ENCODE data around the gene ACTL8.

ACTL8 gene

DNA sequence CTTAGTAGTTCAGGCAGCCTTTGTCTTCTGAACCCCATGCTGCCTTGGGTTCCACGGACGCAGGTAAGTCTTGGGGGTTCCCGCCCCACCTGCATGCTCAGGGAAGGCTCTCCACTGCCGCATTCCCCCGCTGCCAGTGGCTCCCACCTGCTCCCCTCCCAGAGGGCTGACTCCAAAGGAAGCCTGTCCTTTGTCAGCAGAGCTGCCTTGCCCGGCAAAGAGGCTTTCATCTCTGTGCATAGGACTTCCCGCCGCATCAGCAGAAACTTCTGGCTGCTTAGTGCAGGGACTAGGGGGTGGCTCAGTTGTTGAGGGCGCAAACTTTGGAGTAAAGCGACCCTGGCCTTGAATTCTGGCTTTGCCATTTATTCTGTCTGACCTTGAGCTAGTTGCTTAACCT is 25.2 kb upstream of the ACTL8 start:
- no peak for TF ChIP-seq HDGF (IDR thresholded peaks at IDR 0.05; ENCODE audit: borderline replicate concordance)
- no peak for TF ChIP-seq L3MBTL2 (conservative IDR thresholded peaks at IDR 0.05)
- TF ChIP-seq FOXA1 (IDR thresholded peaks at IDR 0.05): no peak
- no peak for DNase-seq (ENCODE audit: extremely low spot score)
- ChIA-PET POLR2A (no interaction called here), CTCF (no interaction called here)

DNA sequence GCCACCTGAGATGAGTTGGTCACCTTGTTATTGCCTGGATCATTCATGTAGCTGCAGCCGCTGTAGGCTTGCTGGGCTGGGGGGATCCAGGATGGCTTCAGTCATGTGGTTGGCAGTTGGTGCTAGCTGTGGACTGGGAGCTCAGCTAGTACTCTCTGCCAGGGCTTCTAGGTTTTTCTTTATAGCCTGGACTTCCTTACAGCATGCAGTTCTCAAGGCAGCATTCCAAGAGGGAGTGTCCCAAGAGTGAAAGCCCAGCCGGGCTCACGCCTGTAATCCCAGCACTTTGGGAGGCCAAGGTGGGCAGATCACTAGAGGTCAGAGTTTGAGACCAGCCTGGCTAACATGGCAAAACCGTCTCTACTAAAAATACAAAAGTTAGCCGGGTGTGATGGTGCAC is 23.7 kb upstream of the ACTL8 start:
- POLR2A ChIA-PET: no interaction called here
- TF ChIP-seq SUZ12 (IDR thresholded peaks at IDR 0.05) (no peak), NFRKB (IDR thresholded peaks at IDR 0.05) (no peak), BHLHE40 (IDR thresholded peaks at IDR 0.05; ENCODE audit: borderline replicate concordance) (no peak), FOXA1 (IDR thresholded peaks at IDR 0.05) (no peak), TARDBP (IDR thresholded peaks at IDR 0.05) (no peak), ARNT (IDR thresholded peaks at IDR 0.05) (no peak), ELF4 (IDR thresholded peaks at IDR 0.05) (no peak), L3MBTL2 (conservative IDR thresholded peaks at IDR 0.05) (no peak), LEF1 (IDR thresholded peaks at IDR 0.05; ENCODE audit: borderline replicate concordance) (no peak), SP1 (IDR thresholded peaks at IDR 0.05) (no peak), HDGF (IDR thresholded peaks at IDR 0.05; ENCODE audit: borderline replicate concordance) (no peak)
- TF ChIP-seq, protein P1, sequence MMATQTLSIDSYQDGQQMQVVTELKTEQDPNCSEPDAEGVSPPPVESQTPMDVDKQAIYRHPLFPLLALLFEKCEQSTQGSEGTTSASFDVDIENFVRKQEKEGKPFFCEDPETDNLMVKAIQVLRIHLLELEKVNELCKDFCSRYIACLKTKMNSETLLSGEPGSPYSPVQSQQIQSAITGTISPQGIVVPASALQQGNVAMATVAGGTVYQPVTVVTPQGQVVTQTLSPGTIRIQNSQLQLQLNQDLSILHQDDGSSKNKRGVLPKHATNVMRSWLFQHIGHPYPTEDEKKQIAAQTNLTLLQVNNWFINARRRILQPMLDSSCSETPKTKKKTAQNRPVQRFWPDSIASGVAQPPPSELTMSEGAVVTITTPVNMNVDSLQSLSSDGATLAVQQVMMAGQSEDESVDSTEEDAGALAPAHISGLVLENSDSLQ (IDR thresholded peaks at IDR 0.05): no peak
- no peak for DNase-seq (ENCODE audit: extremely low spot score)
- CTCF ChIA-PET: no interaction called here

DNA sequence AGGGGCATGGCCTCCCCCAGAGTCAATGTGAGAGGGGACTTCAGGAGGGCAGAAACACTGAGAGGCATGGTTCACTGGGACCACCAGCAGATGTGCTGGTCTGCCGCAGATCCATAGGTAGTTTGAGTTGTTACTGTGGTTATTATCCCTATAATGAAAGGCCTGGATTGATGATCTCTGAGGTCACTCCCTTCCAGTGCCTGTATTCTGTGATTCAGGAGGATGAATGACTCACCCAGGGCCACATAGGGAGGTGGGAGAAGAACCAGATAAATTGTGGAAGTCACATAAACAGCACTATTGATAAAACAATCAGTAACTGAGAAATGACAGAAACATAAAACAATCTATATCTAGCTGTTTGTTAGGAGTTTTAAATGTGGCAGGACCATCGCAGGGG is 22.7 kb upstream of the ACTL8 start:
- ChIA-PET POLR2A (no interaction called here), CTCF (no interaction called here)
- TF ChIP-seq LEF1 (IDR thresholded peaks at IDR 0.05; ENCODE audit: borderline replicate concordance) (no peak), L3MBTL2 (conservative IDR thresholded peaks at IDR 0.05) (no peak), CTBP1 (IDR thresholded peaks at IDR 0.05; ENCODE audit: borderline replicate concordance) (no peak), ZNF384 (IDR thresholded peaks at IDR 0.05) (no peak), ARNT (IDR thresholded peaks at IDR 0.05) (no peak), FOXK2 (IDR thresholded peaks at IDR 0.05) (no peak), ELF4 (IDR thresholded peaks at IDR 0.05) (no peak), SP1 (IDR thresholded peaks at IDR 0.05) (no peak), NFRKB (IDR thresholded peaks at IDR 0.05) (no peak), BHLHE40 (IDR thresholded peaks at IDR 0.05; ENCODE audit: borderline replicate concordance) (no peak), FOXA1 (IDR thresholded peaks at IDR 0.05) (no peak), FOXM1 (IDR thresholded peaks at IDR 0.05; ENCODE audit: borderline replicate concordance) (no peak), HDGF (IDR thresholded peaks at IDR 0.05; ENCODE audit: borderline replicate concordance) (no peak), SUZ12 (IDR thresholded peaks at IDR 0.05) (no peak), TARDBP (IDR thresholded peaks at IDR 0.05) (no peak)
- TF ChIP-seq, protein P1 (IDR thresholded peaks at IDR 0.05): no peak
- no peak for DNase-seq (ENCODE audit: extremely low spot score)

DNA sequence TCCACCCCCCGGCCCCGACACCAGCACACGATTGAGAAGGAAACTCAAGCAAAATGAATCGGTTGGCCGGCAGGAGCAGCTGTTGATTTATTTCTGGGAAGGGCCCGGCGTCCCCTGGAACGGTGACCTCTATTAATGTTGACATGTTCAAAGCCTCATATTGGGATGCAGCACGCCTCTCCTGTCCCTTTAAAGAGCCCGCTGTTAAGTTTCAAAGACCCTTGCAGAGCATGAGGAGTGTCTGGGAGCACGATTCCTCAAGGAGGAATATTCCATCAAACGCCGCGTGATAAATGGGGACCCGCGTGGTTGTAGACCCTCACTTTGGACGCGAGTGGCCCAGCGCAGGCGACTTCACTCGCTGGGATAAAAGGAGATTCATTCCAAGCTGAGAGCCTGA is 21.5 kb upstream of the ACTL8 start:
- POLR2A ChIA-PET: no interaction called here
- CTCF ChIA-PET: no interaction called here
- TF ChIP-seq L3MBTL2 (conservative IDR thresholded peaks at IDR 0.05) (no peak), CTBP1 (IDR thresholded peaks at IDR 0.05; ENCODE audit: borderline replicate concordance) (no peak), TARDBP (IDR thresholded peaks at IDR 0.05) (no peak), ELF4 (IDR thresholded peaks at IDR 0.05) (no peak)
- no peak for DNase-seq (ENCODE audit: extremely low spot score)

DNA sequence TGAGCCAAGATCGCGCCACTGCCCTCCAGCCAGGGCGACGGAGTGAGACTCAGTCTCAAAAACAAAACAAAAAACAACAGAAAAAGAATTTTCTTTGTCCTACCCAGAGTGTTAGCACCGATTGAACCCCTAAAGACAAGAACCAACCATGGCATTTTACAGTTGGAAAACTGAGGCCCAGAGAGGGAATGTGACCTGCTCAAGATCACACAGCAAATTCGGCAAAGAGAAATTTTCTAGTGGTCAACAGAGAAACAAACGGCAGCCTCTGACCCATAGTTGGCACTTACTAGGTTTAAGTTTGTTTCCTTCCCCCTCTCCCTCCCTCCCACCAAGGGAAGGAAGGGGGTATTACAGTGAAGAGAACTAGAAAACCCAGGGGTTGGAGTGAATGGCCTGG is 20.5 kb upstream of the ACTL8 start:
- no peak for TF ChIP-seq HDGF (IDR thresholded peaks at IDR 0.05; ENCODE audit: borderline replicate concordance)
- TF ChIP-seq, protein P1 (IDR thresholded peaks at IDR 0.05): no peak
- no peak for TF ChIP-seq FOXA1 (IDR thresholded peaks at IDR 0.05)
- TF ChIP-seq BHLHE40 (IDR thresholded peaks at IDR 0.05; ENCODE audit: borderline replicate concordance): no peak
- TF ChIP-seq LEF1 (IDR thresholded peaks at IDR 0.05; ENCODE audit: borderline replicate concordance): no peak
- DNase-seq (ENCODE audit: extremely low spot score): no peak
- ChIA-PET POLR2A (no interaction called here), CTCF (interaction anchor here (0.6 kb wide), 1 partner anchor 90 kb away, joined by 3 read pairs; no protein-coding TSS in a partner anchor)

DNA sequence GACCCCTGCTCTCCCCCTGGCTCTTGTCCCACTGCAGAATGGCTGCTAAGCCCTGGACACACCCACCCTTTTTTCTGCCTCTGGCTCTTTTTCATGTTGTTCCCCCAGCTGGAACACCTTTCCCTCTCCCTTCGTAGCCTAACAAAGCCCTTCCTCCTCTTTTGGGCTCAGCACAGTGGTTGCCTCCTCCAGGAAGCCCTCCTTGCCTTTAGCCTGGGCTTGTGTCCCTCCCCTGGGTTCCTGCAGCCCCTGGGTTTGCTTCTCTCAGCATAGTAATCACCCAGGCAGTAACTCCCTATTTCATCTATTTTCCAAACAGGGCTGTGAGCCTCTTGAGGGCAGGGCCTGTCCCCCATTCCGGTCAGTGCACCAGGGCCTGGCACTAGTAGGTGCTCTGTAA is 19.8 kb upstream of the ACTL8 start:
- no peak for DNase-seq (ENCODE audit: extremely low spot score)
- CTCF ChIA-PET: no interaction called here
- POLR2A ChIA-PET: no interaction called here
- TF ChIP-seq L3MBTL2 (conservative IDR thresholded peaks at IDR 0.05) (no peak), ELF4 (IDR thresholded peaks at IDR 0.05) (no peak), BHLHE40 (IDR thresholded peaks at IDR 0.05; ENCODE audit: borderline replicate concordance) (no peak), TARDBP (IDR thresholded peaks at IDR 0.05) (no peak), ARNT (IDR thresholded peaks at IDR 0.05) (no peak), CTBP1 (IDR thresholded peaks at IDR 0.05; ENCODE audit: borderline replicate concordance) (no peak), SP1 (IDR thresholded peaks at IDR 0.05) (no peak), LEF1 (IDR thresholded peaks at IDR 0.05; ENCODE audit: borderline replicate concordance) (no peak), ZNF384 (IDR thresholded peaks at IDR 0.05) (no peak), FOXA1 (IDR thresholded peaks at IDR 0.05) (no peak), NFRKB (IDR thresholded peaks at IDR 0.05) (no peak), FOXM1 (IDR thresholded peaks at IDR 0.05; ENCODE audit: borderline replicate concordance) (no peak), FOXK2 (IDR thresholded peaks at IDR 0.05) (no peak), HDGF (IDR thresholded peaks at IDR 0.05; ENCODE audit: borderline replicate concordance) (no peak), SUZ12 (IDR thresholded peaks at IDR 0.05) (no peak)
- TF ChIP-seq, protein P1 (IDR thresholded peaks at IDR 0.05): no peak

Measured in HEK293T (cell line).